H1 (cell line): Measurements from ENCODE around the gene CCDC73. TPM values are rescaled to one million over a fixed set of nuclear protein-coding genes. Genes with fewer than 3 reads are reported as not detected.

Experiments
- BRCA1 ChIP-seq: IDR thresholded peaks from 2 replicates; pipeline ENCODE4 v1.6.1; 2012; ENCODE audit warnings: low read depth, low read length, improper control_type of control experiment
- EGR1 ChIP-seq: IDR thresholded peaks from 2 replicates; pipeline ENCODE4 v1.6.1; 2011; ENCODE audit warnings: low read depth, low read length, borderline replicate concordance
- GABPA ChIP-seq: IDR thresholded peaks from 2 replicates; pipeline ENCODE4 v1.6.1; 2011; ENCODE audit warnings: mild to moderate bottlenecking, low read length, moderate library complexity, borderline replicate concordance; ENCODE audit not compliant: insufficient read depth
- POLR2A ChIP-seq, 2 experiments: IDR thresholded peaks; 1 replicate in 1 of 2; 2 replicates in 1 of 2; pipeline ENCODE4 v1.6.1; 2011; ENCODE audit warnings: low read depth in 2 of 2, low read length in 2 of 2, mild to moderate bottlenecking in 2 of 2; ENCODE audit errors: control extremely low read depth in 1 of 2
- POLR2AphosphoS5 ChIP-seq: IDR thresholded peaks from 2 replicates; pipeline ENCODE4 v1.6.1; 2011; ENCODE audit warnings: low read depth, low read length
- RBBP5 ChIP-seq: IDR thresholded peaks from 2 replicates; pipeline ENCODE4 v1.7.1; 2012; ENCODE audit warnings: low read depth, mild to moderate bottlenecking, inconsistent platforms, low read length, moderate library complexity, borderline replicate concordance
- YY1 ChIP-seq: IDR thresholded peaks from 2 replicates; pipeline ENCODE4 v1.6.1; 2011; ENCODE audit warnings: low read depth, mild to moderate bottlenecking, low read length
- ZNF274 ChIP-seq: IDR thresholded peaks from 2 replicates; pipeline ENCODE4 v1.7.0; 2012; ENCODE audit warnings: low read length, borderline replicate concordance; ENCODE audit errors: extremely low read depth
- polyA plus RNA-seq, 7 experiments: library from polyadenylated mRNA; depleted of rRNA in 3 of 7; stranded (reverse) in 5 of 7; unstranded in 2 of 7; fragments of >200 nt in 5 of 7; fragments of 200-250 nt in 2 of 7; gene quantifications; 1 replicate in 5 of 7; 2 replicates in 1 of 7; 4 replicates in 1 of 7; pipeline versions ENCODE4 v1.2.1 to v1.2.3, GENCODE V29; 2011 to 2013; ENCODE audit warnings: missing spikeins in 2 of 7, mixed read lengths in 2 of 7
- total RNA-seq: library from RNA; stranded (reverse); fragmentation: NEBNext Ultra II Directional; extraction: Animal tissue kit (Norgen Biotek cat#: 25700); gene quantifications from 2 replicates; pipeline ENCODE4 v1.2.1, GENCODE V29; 2021
- TF ChIP-seq, protein P1 (sequence below): IDR thresholded peaks from 2 replicates; pipeline ENCODE4 v1.6.1; 2012; ENCODE audit warnings: inconsistent platforms

Gene CCDC73
- total and polyA plus RNA-seq, 2 of the 8 experiments (the other 6 are each of a cell fraction or from before 2014, with no cell fraction given), result not detected

- TF ChIP-seq BRCA1, result no peak
- TF ChIP-seq GABPA, result no peak
- TF ChIP-seq POLR2A (IDR thresholded peaks at IDR 0.05; ENCODE audit: control extremely low read depth in 1 of 2, low read depth in 2 of 2, low read length in 2 of 2), result no peak
- no peak for TF ChIP-seq EGR1
- no peak for TF ChIP-seq POLR2AphosphoS5
- no peak for TF ChIP-seq YY1
- no peak for TF ChIP-seq ZNF274
- TF ChIP-seq, protein P1, sequence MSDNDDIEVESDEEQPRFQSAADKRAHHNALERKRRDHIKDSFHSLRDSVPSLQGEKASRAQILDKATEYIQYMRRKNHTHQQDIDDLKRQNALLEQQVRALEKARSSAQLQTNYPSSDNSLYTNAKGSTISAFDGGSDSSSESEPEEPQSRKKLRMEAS, result no peak
- no peak for TF ChIP-seq RBBP5
Measured at GRCh38 chr11:32706985-32707741, 87.3 kb downstream of the CCDC73 start (continued).
